Measurements from ENCODE around the gene MCCD1.

The MCCD1 gene

DNA sequence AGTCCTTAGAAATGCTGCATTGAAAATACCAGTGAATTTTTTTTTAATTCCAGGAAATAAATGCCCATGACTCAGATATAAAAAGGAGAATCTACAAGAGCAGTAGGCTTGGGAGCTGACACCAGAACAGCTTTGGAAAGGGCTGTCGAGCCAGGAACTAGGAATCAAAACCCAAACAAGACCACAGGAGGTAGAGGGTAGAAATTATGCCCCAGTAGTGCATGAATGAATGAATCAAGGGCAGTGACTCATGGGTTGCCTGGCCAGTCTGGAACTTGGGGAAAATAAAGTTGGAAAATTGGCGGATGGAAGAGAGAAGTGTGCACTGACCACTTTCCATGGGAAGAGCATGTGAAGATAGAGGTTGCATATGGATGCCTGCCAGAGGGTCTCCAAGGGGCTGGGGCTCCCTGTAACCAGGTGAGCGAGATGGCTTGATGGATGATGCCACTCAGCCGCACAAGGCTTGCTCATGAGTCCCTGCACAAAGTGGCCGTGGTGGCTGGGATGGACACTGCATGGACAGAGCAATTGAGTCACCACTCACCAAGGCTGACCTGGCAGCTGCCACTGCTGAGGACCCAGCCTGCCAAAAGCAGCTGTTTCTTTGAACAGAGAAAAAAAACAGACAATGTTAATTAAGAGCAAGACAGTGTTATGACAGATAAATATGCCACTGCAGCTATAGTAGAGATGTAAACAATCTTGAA lies 15.2 kb upstream of the MCCD1 start:
- DNase-seq, result no peak

DNA sequence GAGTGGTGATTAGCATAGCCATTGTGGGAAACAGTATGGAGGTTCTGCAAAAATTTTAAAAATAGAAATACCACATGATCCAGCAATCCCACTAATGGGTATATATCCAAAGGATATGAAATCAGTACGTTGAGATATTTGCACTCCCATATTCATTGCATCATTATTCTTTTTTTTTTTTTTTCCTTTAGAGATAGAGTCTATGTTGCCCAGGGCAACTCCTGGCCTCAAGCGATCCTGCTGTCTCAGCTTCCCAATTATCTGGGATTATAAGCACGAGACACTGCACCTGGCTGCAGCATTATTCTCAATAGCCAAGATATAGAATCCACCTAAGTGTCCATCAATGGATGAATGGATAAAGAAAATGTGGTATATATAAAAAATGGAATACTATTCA lies 6.9 kb upstream of the MCCD1 start:
- DNase-seq, result no peak

DNA sequence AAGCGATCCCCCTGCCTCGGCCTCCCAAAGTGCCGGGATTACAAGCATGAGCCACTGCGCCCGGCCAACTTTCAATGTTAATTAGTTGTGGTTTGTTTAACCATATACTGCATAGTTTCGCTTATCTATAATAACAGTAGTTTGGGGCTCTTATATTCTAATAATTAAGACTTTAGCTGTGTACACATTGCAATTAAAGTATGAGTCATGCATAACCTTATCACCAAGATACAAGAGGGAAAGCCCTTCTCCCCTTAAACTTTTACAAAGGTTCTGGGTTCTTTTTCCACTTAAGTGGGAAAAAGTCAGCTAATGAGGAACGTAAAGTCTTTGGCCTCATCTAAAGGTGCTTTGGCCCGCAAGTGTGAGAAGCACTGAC lies 3.2 kb upstream of the MCCD1 start:
- no peak for DNase-seq

DNA sequence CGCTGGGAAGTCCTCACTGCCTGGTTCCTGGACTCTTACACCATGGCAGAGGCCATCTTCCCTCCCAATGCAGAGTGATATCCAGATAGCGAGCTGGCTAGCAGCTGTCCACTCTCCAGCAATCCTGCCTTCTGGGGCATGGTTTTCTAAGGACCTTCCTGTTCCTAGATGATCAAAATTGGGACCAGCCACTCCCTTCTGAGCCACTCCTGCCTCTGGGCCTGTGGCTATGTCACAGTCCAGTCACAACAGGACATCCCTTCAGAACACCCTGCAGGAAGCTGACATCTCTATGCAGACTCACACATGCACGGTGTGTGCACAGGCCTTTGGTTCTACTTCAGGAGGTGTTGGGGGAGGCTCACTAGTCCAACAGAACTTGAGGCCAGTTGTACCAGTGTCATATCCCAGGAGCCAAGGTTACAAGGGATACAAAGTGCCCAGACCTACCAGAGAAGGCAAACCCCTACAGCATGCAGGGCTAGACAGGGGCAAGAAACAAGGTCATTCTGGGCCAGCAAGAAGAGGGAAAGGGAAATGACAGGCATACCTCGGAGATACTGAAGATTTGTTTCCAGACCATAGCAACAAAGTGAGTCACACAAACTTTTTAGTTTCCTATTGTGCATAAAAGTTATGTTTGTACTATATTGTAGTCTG lies 2.7 kb upstream of the MCCD1 start:
- no peak for DNase-seq

DNA sequence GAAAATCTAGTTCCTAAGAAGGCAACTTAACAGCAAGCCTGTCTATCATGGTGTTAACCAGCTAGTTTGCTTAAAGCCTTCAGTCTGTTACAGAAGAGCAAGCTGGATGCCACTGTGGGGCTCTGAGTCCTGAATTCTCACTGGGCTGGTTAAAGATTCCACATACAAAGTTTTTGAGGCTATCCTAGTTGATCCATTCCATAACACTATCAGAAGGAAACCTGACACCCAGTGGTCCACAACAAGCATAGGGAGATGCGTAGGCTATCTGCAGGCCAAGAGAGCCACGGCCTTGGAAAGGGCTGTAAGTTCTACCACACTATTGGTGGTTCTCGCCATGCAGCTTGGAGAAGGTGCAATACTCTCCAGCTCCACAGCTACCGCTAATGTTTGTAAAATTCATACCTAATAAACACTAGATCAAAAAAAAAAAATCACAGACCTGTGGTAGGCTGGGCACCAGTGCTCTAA lies 420 bp upstream of the MCCD1 start:
- DNase-seq, result no peak

DNA sequence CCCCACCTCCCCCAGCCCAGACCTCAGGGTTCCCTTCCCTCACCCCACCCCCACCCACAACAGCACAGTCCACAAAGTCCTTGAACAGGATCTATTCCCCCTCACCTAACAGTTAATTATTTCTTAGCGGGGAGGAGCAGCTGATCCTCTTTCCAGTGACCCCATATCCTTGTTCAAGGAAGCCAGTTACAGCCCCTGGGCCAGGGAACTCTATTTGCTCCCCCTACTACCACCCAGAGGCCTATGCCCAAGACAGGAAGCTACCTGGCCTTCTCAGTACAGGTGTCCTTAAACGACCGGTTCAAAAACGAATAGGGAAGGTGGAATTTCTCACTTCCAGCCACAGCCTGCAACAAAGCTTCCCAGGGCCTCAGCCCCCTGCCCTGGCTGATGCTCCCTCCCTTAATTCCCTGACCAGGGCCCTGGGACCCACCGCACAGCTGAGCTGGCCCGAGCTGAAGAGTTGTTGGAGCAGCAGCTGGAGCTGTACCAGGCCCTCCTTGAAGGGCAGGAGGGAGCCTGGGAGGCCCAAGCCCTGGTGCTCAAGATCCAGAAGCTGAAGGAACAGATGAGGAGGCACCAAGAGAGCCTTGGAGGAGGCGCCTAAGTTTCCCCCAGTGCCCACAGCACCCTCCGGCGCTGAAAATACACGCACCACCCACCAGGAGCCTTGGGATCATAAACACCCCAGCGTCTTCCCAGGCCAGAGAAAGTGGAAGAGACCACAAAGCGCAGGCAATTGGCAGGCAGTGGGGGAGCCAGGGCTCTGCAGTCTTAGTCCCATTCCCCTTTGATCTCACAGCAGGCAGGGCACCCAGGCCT lies 778 bp downstream of the MCCD1 start:
- no peak for DNase-seq

DNA sequence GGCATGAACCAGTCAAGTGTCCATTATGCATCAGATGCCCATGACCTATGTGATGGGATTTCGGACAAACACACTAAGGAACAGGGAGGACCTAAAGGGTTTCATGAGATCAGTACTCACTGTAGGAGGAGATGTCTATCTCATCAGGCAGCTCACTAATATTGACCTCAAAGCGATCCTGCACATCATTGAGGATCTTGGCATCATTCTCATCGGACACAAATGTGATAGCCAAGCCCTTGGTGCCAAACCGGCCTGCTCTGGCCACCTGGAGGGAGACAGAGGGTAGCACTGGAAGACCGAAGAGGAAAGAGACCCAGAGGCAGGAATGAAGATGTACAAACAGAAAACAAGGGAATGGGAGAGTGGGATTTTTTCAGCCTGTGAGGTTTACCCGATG lies 1.9 kb downstream of the MCCD1 start:
- DNase-seq, result no peak

DNA sequence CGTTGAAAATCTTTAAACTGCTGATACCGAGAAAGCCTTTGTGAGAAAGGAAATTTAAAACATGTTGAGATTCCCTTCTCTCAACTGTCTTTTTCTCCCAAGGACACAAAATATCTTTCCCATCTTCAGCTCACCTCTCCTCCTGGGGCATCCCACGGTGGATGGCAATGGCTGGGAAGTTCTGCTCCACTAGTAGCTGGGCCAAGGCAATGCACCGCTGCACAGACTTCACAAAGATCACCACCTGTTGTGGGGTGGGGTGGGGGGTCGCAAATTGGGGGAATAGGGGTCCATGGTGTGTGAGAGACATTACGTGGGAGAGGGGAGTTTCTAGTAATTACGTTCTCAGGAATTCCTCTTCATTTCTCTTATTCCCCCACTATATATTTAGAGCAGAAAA lies 2.4 kb downstream of the MCCD1 start:
- no peak for DNase-seq

DNA sequence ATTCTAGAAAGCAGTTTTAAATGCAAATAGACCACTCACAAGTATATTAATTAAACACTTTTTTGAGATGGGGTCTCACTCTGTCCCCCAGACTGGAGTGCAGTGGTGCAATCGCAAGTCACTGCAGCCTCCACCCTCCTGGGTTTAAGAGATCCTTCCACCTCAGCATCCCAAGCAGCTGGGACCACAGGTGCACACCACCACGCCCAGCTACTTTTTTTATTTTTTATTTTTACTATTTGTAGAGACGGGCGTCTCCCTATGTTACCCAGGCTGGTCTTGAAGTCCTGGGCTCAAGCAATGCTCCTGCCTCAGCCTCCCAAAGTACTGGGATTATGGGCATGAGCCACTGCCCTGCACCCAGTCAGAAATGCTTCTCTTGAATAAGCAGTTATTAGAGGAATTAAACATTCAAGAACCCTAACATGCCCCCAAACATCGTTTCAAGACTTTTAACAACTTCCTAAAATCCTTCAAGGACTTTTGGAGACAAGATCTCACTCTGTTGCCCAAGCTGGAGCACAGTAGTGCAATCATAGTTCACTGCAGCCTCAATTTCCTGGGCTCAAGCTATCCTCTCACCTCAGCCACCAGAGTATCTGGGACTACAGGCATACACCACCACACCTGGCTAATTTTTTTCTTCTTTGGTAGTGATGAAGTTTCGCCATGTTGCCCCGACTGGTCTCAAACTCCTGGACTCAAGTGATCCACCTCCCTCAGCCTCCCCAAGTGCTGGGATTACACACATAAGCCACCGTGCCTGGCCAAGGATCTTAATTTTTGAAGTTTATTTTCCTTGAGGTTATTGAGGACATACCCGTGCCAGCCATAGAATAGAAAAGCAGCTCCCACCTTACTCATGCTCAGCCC lies 3.2 kb downstream of the MCCD1 start:
- no peak for DNase-seq

DNA sequence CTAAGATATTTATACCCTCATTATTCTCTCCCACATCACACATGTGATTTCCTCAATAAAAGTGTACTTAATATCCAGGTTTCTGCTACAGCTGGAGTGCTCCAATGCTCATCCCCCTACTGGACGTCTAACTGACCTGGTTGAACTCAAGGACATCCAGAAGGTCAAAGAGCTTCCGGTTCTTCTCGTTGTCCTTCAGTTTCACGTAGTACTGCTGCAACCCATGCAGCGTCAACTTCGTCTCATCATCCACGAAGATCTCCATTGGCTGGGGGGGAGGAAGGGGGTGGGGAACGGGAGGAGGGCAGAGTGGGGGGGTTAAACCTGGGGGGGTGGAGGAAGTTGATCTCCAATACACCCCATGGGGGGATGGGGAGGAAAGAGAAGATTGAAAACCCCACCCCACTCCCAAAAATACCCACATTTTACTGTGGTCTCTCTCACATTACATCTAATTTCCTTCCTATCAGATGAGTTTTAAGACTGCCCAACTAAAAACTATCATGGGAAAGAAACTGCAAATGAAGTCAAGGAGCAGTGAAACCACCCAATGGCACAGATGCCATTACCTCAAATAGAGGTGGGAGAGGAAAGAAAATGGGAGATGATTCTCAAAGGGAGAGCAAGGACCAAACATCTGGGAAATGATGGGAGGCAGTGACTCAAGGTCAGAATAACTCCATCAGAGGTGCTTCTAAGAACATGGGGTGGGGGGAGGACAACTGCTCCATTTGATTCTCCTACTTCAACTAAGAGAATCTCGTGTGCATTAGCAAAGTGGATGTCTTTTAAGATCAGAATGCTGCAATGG lies 4.1 kb downstream of the MCCD1 start:
- DNase-seq, result no peak

DNA sequence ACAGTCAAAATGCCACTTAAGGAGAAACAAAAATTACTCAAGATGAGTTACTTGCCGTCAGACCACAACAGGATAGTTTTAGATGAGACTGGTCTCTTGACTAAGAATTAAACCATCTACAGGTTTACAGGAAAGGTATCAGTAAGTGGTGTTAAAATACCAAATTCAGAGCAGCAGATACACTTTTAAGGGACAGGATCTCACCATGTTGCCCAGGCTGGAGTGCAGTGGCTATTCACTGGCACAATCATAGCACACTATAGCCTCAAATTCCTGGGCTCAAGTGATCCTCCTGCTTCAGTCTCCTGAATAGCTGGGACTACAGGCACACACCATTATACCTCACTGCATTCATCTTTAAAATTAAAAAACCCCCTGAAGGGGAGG lies 4.7 kb downstream of the MCCD1 start:
- DNase-seq, result no peak

DNA sequence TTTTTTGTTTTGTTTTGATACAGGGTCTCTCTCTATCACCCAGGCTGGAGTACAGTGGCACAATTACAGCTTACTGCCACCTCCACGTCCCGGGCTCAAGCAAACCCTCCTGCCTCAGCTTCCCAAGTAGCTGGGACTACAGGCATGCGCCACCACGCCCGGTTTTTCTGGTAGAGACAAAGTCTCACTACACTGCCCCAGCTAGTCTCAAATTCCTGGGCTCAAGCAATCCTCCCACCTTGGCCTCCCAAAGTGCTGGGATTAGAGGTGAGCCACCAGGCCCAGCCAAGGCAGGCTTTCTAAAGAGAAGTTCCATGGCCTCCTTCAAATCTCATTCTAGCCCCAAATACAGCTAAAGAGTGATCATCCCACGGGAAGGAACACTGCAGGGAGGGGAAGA lies 5.2 kb downstream of the MCCD1 start:
- DNase-seq, result no peak

DNA sequence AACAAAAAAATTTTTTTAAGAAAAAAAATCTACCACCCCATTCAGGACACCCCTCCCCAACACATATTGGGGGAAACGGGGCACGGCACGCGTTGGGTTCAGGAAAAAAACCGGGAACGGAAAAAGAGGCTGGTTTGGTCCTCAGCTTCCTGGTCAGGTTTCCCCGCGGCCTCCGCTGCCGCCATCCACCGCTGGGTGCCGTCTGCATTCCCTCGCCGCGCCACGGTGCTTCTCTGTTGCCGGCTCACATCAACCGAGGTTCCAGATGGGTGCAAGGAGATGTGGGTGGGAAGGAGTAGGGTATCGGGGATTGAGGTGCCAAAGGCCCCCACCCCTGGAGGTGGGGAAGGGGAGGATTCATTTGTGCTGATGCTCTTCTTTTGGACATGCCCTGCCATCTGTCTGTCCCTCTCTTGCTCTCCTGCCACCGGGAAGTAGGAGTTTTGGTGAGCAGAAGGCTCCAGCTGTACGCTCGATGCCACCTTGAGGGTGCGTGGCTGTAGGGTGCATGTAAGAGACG lies 5.8 kb downstream of the MCCD1 start:
- no peak for DNase-seq

DNA sequence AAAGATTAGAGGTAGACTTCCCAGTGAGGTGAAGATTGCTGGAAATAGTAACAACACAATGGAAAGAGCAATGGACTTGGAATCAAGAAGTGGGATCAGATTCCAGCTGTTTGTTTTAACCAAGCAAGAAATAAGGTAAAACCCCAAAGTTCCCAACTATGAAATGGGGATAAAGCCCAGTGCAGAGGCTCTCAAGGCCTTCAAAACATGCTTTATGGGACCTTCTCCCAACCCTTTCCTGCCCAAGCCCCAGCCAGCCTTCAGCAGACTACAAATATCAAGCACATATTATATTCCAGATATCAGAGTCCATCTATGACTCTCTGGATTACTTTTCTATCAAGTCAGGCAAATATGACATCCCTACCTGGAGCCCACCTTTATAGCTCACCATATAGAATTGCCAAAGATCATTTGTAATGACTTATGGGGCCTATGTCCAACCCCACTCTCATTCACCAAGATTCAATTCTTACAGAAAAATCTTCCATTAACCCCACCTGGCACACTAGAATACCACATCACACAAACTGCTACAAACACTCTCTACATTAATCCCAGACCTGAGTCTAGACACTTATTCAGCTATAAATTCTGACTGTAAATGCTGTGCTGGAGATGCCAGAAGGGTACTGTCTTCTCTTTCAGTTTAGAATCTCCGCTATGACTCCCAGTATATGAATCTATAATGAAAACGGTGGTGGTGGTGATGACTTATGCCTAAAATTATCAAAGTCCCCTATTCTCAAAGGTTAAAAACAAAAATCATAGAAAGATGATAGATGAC lies 7.0 kb downstream of the MCCD1 start:
- no peak for DNase-seq

DNA sequence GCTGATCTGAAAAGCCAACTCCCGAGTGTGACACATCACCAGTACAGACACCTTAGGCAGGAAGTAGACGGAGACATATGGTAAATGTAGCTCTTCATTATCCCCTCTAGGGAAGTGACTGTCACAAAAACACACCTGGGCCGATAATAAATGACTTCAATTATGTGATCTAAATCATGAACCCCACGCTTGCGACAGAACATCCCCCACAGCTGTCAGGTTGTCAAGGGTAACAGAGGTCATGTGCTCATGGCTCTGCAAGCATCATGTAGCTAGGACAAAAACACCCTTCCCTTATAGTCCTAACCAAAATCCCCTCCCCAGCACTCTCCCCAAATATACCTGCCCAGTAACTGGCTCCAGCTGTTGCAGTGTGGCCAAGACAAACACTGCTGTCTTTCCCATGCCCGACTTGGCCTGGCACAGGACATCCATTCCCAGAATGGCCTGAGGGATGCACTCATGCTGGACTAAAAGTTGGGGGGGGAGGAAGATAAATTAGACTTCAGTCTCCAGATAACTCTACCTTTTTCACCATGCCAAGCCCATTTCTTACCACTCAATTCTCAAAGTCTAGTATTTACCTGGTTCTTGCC lies 10.1 kb downstream of the MCCD1 start:
- DNase-seq, result no peak

DNA sequence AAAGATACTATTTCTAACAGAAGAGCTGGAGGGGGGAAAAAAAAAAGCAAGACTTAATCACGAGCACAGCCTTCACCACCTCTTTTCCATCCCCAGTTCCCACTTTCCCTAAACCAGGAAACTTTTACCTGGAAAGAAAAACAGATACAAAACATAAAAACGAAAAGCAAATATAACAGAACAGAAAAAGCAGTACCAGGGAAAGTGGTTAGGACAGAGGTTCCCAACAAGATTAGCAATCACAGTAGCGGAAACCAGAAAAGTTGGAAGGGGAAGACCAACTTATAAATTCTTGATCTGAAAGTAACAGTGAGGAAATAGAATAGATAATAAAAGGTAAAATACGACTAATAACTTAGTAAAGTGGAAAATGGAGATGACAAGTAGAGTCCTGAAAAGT lies 11.9 kb downstream of the MCCD1 start:
- DNase-seq, result no peak

DNA sequence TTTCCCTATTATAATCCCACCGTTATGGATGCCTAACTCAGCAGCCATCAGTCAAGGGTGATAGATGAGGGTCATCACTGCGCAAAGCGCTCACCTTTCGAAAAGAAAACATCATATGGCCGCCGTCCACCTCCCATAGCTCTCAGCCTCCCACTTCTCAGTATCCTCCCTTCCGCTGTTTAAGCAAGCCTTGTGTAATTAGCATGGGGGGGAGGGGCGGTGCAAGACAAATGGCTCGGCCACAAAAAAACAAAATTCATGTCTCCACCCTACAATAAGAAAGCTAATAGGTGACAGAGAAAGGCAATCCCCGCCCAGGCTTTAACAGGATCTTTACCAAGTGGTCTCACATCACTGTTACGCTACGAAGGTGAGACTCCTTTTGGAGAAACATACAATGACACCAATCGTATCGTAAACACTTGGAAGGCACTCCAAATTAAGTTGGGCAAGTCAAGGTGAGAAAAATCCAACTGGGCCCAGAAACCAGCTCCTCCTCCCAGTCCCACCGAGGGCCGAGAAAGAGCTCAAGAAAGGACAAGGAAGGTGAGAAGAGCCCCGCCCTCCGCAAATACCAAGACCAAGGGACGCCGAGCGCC lies 12.4 kb downstream of the MCCD1 start:
- peak; percentile 72 for DNase-seq

DNA sequence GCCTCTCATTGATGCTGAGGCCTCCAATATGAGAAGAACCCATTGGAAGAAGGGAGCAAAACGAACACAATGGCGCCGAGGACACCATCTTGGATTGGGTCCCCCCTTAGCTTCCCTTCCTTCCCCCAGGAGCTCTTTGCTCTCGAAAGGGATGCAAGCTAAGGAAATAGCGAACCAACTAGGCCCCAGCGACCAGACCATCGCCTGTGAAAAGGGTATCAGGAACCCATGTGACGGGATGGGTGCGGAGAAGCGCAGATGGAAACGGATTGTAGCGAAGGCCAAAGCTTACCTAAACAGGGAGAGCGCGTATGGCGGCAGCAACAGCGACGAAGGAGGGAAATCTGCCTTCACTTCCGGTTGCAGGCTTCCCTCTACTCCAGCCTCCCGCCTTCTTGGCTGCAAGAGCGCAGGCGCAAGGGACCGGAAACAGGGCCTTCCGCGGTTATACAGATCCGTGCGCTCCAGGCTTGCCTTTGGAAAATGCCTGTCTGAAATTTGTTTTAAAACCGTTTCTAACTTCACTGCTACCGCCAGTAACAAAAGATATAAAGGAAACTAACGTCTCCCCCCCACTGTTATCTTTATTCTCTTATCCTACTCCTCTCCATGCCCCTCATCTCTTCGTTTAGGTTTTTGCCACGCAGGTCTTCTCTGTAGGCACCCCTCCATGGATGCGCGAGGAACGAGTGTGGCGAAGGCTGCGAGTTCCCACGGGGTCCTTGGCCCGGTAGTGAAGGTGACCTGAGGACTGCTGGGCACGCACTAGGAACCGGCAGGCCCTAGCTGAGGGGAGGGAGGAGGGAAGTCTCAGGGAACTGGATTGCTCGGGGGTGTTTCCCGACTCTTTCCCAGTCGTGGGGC lies 13.1 kb downstream of the MCCD1 start, which contains the start of gene DDX39B:
TSS of gene DDX39B (minus strand) at position 346 of the 864 bp plus-strand sequence. CDS start 1,471 bp downstream, outside the sequence.
- peak; percentile 93 for DNase-seq

DNA sequence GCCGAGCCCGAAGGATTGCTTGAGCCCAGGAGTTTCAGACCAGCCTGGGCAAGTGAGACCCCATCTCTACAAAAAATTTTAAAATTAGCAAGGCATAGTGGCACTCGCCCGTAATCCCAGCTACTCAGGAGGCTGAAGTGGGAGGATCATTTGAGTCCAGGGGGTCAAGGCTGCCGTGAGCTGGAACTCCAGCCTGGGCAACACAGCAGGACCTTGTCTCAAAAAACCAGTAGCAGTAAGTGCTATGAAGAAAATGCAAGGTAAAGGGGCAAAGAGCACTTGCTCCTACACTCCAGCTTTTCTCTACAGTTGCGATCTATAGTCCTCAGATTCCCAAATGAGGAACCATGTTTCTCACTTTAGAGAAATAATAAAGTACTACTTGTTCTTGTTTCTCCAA lies 14.9 kb downstream of the MCCD1 start:
- no peak for DNase-seq

Data from effector CD4-positive, alpha-beta T cell (primary cell).